Peyer's patch (tissue), 4 donors: ENCODE data around the gene PPM1G. TPM values are rescaled to one million over a fixed set of nuclear protein-coding genes. Genes with fewer than 3 reads are reported as not detected.

Source experiments
- DNase-seq, 3 donors: peaks; one replicate each; pipeline ENCODE4 v3.0.0-alpha.2; 2017 to 2019
- H3K27ac ChIP-seq, 4 donors: fragments of 200-600 bp; sonication (generic); one replicate each; pipeline ENCODE4 v1.5.1; 2016 to 2019
- H3K27me3 ChIP-seq, 2 donors: fragments of 200-600 bp; sonication (generic); one replicate each; pipeline ENCODE4 v1.5.1; 2019
- H3K36me3 ChIP-seq, 3 donors: fragments of 200-600 bp; sonication (generic); one replicate each; pipeline ENCODE4 v1.5.1; 2016 to 2019
- H3K4me1 ChIP-seq, 4 donors: fragments of 200-600 bp; sonication (generic); one replicate each; pipeline ENCODE4 v1.5.1; 2016 to 2019
- H3K4me3 ChIP-seq, 4 donors: fragments of 200-600 bp; sonication (generic); 1 replicate in 3 of 4; 2 replicates in 1 of 4; pipeline ENCODE4 v1.5.1; 2016 to 2019; ENCODE audit warnings: mild to moderate bottlenecking in 1 of 4
- H3K9me3 ChIP-seq, 4 donors: fragments of 200-600 bp; sonication (generic); one replicate each; pipeline ENCODE4 v1.5.1; 2016 to 2019; ENCODE audit warnings: mild to moderate bottlenecking in 1 of 4
- CTCF ChIP-seq, 6 experiments: fragments of 450-650 bp in 4 of 6; fragments of 200-600 bp in 2 of 6; sonication (generic) in 1 of 6; IDR thresholded peaks; one replicate each; pipeline ENCODE4 v1.5.1; 2017 to 2019; ENCODE audit warnings: antibody characterized with exemption in 6 of 6, mild to moderate bottlenecking in 3 of 6, moderate library complexity in 1 of 6
- POLR2A ChIP-seq, 2 donors: fragments of 450-650 bp; IDR thresholded peaks; one replicate each; pipeline ENCODE4 v1.5.1; 2017; ENCODE audit warnings: antibody characterized with exemption in 2 of 2, mild to moderate bottlenecking in 2 of 2, moderate library complexity in 2 of 2
- total RNA-seq, 4 donors: library from RNA; depleted of rRNA; stranded (reverse); fragments of >200 nt; gene quantifications; one replicate each; pipeline ENCODE4 v1.1.0, GENCODE V29; 2016

Gene PPM1G
- total RNA-seq, 4 donors from 2014 or later, result 36.1 to 77.6 (median 45.5) TPM

DNA sequence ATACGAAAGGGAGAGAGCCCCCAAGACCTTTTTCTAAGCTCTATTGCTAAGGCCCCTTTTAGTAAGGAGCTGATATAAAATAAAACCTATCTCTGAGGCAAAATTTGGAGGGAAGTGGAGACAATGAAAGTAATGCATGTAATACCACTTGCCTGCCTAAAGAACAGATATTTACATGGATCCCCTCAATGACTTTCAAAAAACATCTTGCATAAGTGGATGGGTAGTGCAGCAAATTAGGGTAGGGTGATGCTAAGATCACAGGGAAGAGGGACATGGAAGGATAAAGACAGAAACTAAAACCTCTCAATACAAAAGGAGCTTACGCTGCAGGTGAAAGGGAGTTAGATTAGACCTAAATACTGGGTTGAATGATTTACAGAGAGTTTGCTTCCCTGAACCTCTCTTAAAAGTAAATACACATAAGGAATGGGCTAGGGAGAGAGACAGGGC is 30.0 kb downstream of the PPM1G start:
- no peaks in the 10 kb centered on the region for H3K27me3 ChIP-seq
- H3K27ac ChIP-seq, result peak overlapping the region; percentile 85 to 88 (median 88)
- H3K36me3 ChIP-seq, result peaks cover 0 to 71% (median 0%) of the 10 kb centered on the region in 3 donors
- H3K4me3 ChIP-seq, result peak overlapping the region in 2 of 4 donors; percentile 73 to 77
- peaks cover 0 to 25% (median 0%) of the 10 kb centered on the region in 4 donors for H3K4me1 ChIP-seq
- DNase-seq, result no peak
- no peaks in the 10 kb centered on the region for H3K9me3 ChIP-seq
- TF ChIP-seq CTCF (IDR thresholded peaks at IDR 0.05) (no peak), POLR2A (IDR thresholded peaks at IDR 0.05) (no peak)

- Histone ChIP-seq H3K4me1 (peaks cover 0 to 25% (median 0%) of the 10 kb centered on the region in 4 donors), H3K27ac (no peak overlapping the region), H3K27me3 (no peaks in the 10 kb centered on the region), H3K4me3 (no peak overlapping the region), H3K36me3 (peaks cover 0 to 71% (median 0%) of the 10 kb centered on the region in 3 donors), H3K9me3 (no peaks in the 10 kb centered on the region)
- TF ChIP-seq CTCF (IDR thresholded peaks at IDR 0.05), result no peak
- TF ChIP-seq POLR2A (IDR thresholded peaks at IDR 0.05), result no peak
- no peak for DNase-seq
Measured at GRCh38 chr2:27378809-27379290, 30.5 kb downstream of the PPM1G start.

DNA sequence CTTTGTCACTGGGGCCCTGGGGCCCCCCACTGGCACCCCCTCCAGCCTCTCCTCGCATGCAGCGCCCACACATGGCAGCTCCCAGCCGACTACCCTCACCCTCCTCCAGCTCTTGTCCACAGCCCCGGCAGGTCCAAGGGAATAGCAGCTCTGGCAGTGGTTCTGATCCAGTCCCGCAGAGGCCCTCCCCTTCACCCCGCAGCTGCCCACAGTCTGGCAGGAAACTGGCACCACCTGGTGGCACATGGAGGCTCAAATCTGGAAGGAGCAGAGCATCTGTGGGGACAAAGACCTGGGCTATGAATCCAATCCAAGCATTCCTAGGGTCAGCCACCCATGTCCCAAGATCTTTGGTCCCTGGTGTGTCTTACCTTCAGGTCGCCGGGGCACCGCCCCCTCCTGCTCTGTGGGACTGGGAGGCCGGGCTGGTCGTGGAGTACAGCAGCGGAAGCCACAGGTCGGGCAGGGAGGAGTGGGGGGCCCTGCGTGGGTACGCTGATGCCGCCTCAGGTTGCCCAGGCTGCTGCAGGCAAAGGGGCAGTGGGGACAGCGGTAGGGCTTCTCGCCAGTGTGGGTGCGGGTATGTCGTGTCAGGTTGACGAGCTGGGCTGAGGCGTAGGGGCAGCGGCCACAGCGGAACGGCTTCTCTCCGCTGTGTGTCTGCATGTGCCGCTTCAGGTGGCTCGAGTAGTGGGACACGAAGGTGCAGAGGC is 31.1 kb downstream of the PPM1G start:
- Histone ChIP-seq H3K36me3 (peaks cover 0 to 71% (median 0%) of the 10 kb centered on the region in 3 donors), H3K4me3 (no peak overlapping the region), H3K27me3 (no peaks in the 10 kb centered on the region), H3K27ac (no peak overlapping the region), H3K9me3 (no peaks in the 10 kb centered on the region), H3K4me1 (peaks cover 0 to 25% (median 0%) of the 10 kb centered on the region in 4 donors)
- peak in 1 of 3 donors; percentile 54 for DNase-seq
- TF ChIP-seq POLR2A (IDR thresholded peaks at IDR 0.05) (no peak), CTCF (IDR thresholded peaks at IDR 0.05) (no peak)

DNA sequence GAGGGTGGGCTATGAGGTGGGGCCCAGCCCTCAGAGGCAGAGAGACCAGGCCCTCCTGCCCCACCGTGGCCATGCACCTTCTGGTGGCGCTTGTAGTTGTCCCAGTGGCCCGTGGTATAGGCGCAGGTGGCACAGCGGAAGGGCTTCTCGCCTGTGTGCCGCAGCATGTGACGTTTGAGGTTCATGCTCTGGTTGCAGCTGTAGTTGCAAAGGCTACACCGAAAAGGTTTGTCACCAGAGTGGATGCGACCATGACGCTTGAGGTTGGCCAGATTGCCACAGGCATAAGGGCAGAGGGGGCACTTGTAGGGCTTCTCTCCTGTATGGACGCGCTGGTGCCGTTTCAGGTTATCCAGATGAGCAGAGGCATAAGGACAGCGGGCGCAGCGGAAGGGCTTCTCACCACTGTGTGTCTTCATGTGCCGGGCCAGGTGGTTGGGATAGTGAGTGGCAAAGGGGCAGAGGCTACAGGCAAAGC is 31.7 kb downstream of the PPM1G start:
- Histone ChIP-seq H3K4me1 (peaks cover 0 to 25% (median 0%) of the 10 kb centered on the region in 4 donors), H3K36me3 (peaks cover 0 to 72% (median 0%) of the 10 kb centered on the region in 3 donors), H3K9me3 (no peaks in the 10 kb centered on the region), H3K27ac (no peak overlapping the region), H3K27me3 (no peaks in the 10 kb centered on the region), H3K4me3 (no peak overlapping the region)
- TF ChIP-seq POLR2A (IDR thresholded peaks at IDR 0.05) (no peak), CTCF (IDR thresholded peaks at IDR 0.05) (no peak)
- DNase-seq, result peak in 1 of 3 donors; percentile 49

GRCh38 chr2:27376866-27377617 is 32.3 kb downstream of the PPM1G start:
- Histone ChIP-seq H3K9me3 (no peaks in the 10 kb centered on the region), H3K4me1 (peaks cover 0 to 32% (median 2%) of the 10 kb centered on the region in 4 donors), H3K36me3 (peaks cover 0 to 67% (median 0%) of the 10 kb centered on the region in 3 donors), H3K4me3 (no peak overlapping the region), H3K27ac (no peak overlapping the region), H3K27me3 (no peaks in the 10 kb centered on the region)
- DNase-seq, result no peak
- TF ChIP-seq CTCF (IDR thresholded peaks at IDR 0.05), result no peak
